PC-9 (cell line): Measurements from ENCODE around the gene WDR27. TPM values are rescaled to one million over a fixed set of nuclear protein-coding genes. Genes with fewer than 3 reads are reported as not detected.

Source experiments
- BruUV-seq: library from RNA; stranded (reverse); fragments of 400-500 nt; replicated peaks from 2 replicates; lab custom pipeline; 2021; lab: Mats Ljungman, UMichigan
- CTCF ChIA-PET: fragments of 300-600 bp; sonication (Branson Sonifier 250); formaldehyde crosslinking; loops from one replicate; lab custom pipeline; 2022; ENCODE audit warnings: antibody characterized with exemption; lab: Charles Lee
- POLR2A ChIA-PET: fragments of 300-600 bp; sonication (Branson Sonifier 250); formaldehyde crosslinking; loops from one replicate; lab custom pipeline; 2022; ENCODE audit warnings: antibody characterized with exemption; ENCODE audit not compliant: unreplicated experiment; lab: Charles Lee
- DNase-seq, 2 experiments: peaks; one replicate each; pipeline versions ENCODE4 v3.0.0 to v3.0.0-alpha.2; 2015 to 2022; ENCODE audit warnings: mixed read lengths in 1 of 2
- H2AFZ ChIP-seq: fragments of 200-600 bp; sonication (generic); 2 replicates; pipeline ENCODE4 v1.8.1; 2017; ENCODE audit warnings: antibody characterized with exemption
- H3F3A ChIP-seq: fragments of 200-600 bp; sonication (generic); 2 replicates; pipeline ENCODE4 v1.8.1; 2017; ENCODE audit warnings: antibody characterized with exemption, mild to moderate bottlenecking, low read depth; ENCODE audit not compliant: insufficient read depth
- H3K27ac ChIP-seq: fragments of 200-600 bp; sonication (generic); 2 replicates; pipeline ENCODE4 v1.6.1; 2016; ENCODE audit warnings: mixed run types
- H3K27me3 ChIP-seq: fragments of 200-600 bp; sonication (generic); 2 replicates; pipeline ENCODE4 v1.6.1; 2016; ENCODE audit warnings: low read depth, mixed run types; ENCODE audit not compliant: insufficient read depth
- H3K36me3 ChIP-seq: fragments of 200-600 bp; sonication (generic); 2 replicates; pipeline ENCODE4 v1.6.1; 2016; ENCODE audit warnings: low read depth, mixed run types
- H3K4me1 ChIP-seq: fragments of 200-600 bp; sonication (generic); replicated peaks from 2 replicates; pipeline ENCODE4 v1.6.1; 2016; ENCODE audit warnings: mixed run types; ENCODE audit not compliant: insufficient read depth
- H3K4me2 ChIP-seq: fragments of 200-600 bp; sonication (generic); 2 replicates; pipeline ENCODE4 v1.6.1; 2017; ENCODE audit warnings: mixed run types
- H3K4me3 ChIP-seq: fragments of 200-600 bp; sonication (generic); 2 replicates; pipeline ENCODE4 v1.6.1; 2016; ENCODE audit warnings: mixed run types
- H3K79me2 ChIP-seq: fragments of 200-600 bp; sonication (generic); 2 replicates; pipeline ENCODE4 v1.6.1; 2017; ENCODE audit warnings: low read depth, mixed run types
- H3K9me2 ChIP-seq: fragments of 200-600 bp; sonication (generic); 2 replicates; pipeline ENCODE4 v1.8.1; 2017; ENCODE audit warnings: mild to moderate bottlenecking; ENCODE audit not compliant: insufficient read depth
- H3K9me3 ChIP-seq: fragments of 200-600 bp; sonication (generic); 2 replicates; pipeline ENCODE4 v1.8.1; 2016; ENCODE audit warnings: low read depth; ENCODE audit not compliant: insufficient read depth
- H4K20me1 ChIP-seq: fragments of 200-600 bp; sonication (generic); 2 replicates; pipeline ENCODE4 v1.8.1; 2017; ENCODE audit not compliant: insufficient read depth
- CTCF ChIP-seq: fragments of 200-600 bp; sonication (generic); conservative IDR thresholded peaks from 2 replicates; pipeline ENCODE4 v1.6.1; 2017; ENCODE audit warnings: mixed run types, antibody characterized with exemption, mild to moderate bottlenecking, moderate library complexity
- EZH2 ChIP-seq: fragments of 200-600 bp; sonication (generic); IDR thresholded peaks from 2 replicates; pipeline ENCODE4 v1.8.0; 2017; ENCODE audit warnings: antibody characterized with exemption, low read depth
- intact Hi-C: fragments of 100-400 bp; cut with micrococcal nuclease; formaldehyde crosslinking; loops from one replicate; pipeline ENCODE4 v1.10.0; 2022; ENCODE audit not compliant: unreplicated experiment
- total RNA-seq: library from RNA; stranded (reverse); gene quantifications from 2 replicates; pipeline ENCODE4 v1.2.3, GENCODE V29; 2021

Gene WDR27
- total RNA-seq, 1 experiment from 2014 or later: 54.2 TPM

GRCh38 chr6:169702840-169703246 is 1.0 kb upstream of the WDR27 start:
- Histone ChIP-seq H2AFZ (peak overlapping the region; percentile 99), H3K27me3 (no peaks in the 10 kb centered on the region), H3K4me2 (peak overlapping the region; percentile 82), H4K20me1 (no peaks in the 10 kb centered on the region), H3K4me3 (peak overlapping the region; percentile 91), H3K27ac (peak overlapping the region; percentile 76), H3F3A (peaks cover 8% of the 10 kb centered on the region; the same call in 1 of the 2 replicates), H3K9me3 (no peaks in the 10 kb centered on the region), H3K79me2 (peaks cover 57% of the 10 kb centered on the region), H3K9me2 (no peaks in the 10 kb centered on the region), H3K36me3 (0 out of 2 replicates have a peak, but pooled peaks cover 21% of the 10 kb centered on the region), H3K4me1 (peaks cover 28% of the 10 kb centered on the region)
- intact Hi-C loops: loop anchor here (1.0 to 10.0 kb wide), 3 partner anchors 20 to 248 kb away; partner anchors contain the start of genes DYNLT2 and ERMARD
- DNase-seq: no peak
- ChIA-PET POLR2A (interaction anchor here (0.7 kb wide), 1 partner anchor 137 kb away, joined by 5 read pairs; no protein-coding TSS in a partner anchor), CTCF (no interaction called here)
- no peak for TF ChIP-seq EZH2
- TF ChIP-seq CTCF: no peak
- BruUV-seq: TSS peak; percentile 62

- H3K27me3 ChIP-seq: no peaks in the 10 kb centered on the region
- ChIA-PET CTCF (interaction anchor here (0.5 kb wide), 1 partner anchor 9 kb away, joined by 3 read pairs; no protein-coding TSS in a partner anchor), POLR2A (interaction anchor here (0.6 to 0.7 kb wide), 2 partner anchors 82 to 853 kb away, joined by 3 to 5 read pairs; partner anchors contain the start of gene TBP)
- 0 out of 2 replicates have a peak, but pooled peaks cover 21% of the 10 kb centered on the region for H3K36me3 ChIP-seq
- peak overlapping the region; percentile 76; the same call in 1 of the 2 replicates for H3K27ac ChIP-seq
- H3K4me1 ChIP-seq: peaks cover 28% of the 10 kb centered on the region
- no peak for DNase-seq
- TSS peak; percentile 40 for BruUV-seq
- no peaks in the 10 kb centered on the region for H3K9me3 ChIP-seq
- peaks cover 8% of the 10 kb centered on the region; the same call in 1 of the 2 replicates for H3F3A ChIP-seq
- H3K79me2 ChIP-seq: peaks cover 57% of the 10 kb centered on the region
- peak overlapping the region; percentile 92 for H3K4me2 ChIP-seq
- no peaks in the 10 kb centered on the region for H4K20me1 ChIP-seq
- peak overlapping the region; percentile 91 for H3K4me3 ChIP-seq
- no peaks in the 10 kb centered on the region for H3K9me2 ChIP-seq
- peak overlapping the region; percentile 99 for H2AFZ ChIP-seq
- intact Hi-C loops: loop anchor here (10.0 kb wide), 1 partner anchor 247 kb away; no protein-coding TSS in a partner anchor
- no peak for TF ChIP-seq CTCF
- no peak for TF ChIP-seq EZH2
Measured at GRCh38 chr6:169701311-169701953, 397 bp downstream of the WDR27 start.

- ChIA-PET CTCF (no interaction called here), POLR2A (no interaction called here)
- no TSS peak for BruUV-seq
- Histone ChIP-seq H3K9me2 (no peaks in the 10 kb centered on the region), H3K79me2 (peaks cover 65% of the 10 kb centered on the region), H3K4me3 (peak overlapping the region; percentile 91; the same call in 1 of the 2 replicates), H3K27me3 (no peaks in the 10 kb centered on the region), H3K4me1 (peaks cover 28% of the 10 kb centered on the region), H3F3A (peaks cover 8% of the 10 kb centered on the region; the same call in 1 of the 2 replicates), H3K36me3 (0 out of 2 replicates have a peak, but pooled peaks cover 11% of the 10 kb centered on the region), H3K9me3 (no peaks in the 10 kb centered on the region), H4K20me1 (no peaks in the 10 kb centered on the region), H3K27ac (no peak overlapping the region), H3K4me2 (peak overlapping the region; percentile 92), H2AFZ (no peak overlapping the region)
- TF ChIP-seq CTCF: no peak
- TF ChIP-seq EZH2: no peak
- intact Hi-C loops: loop anchor here (10.0 kb wide), 1 partner anchor 245 kb away; no protein-coding TSS in a partner anchor
- DNase-seq: no peak
Measured at GRCh38 chr6:169700296-169700695, 1.5 kb downstream of the WDR27 start.
